GM12872 (cell line): ENCODE data around the gene SLC12A2.

Source experiments
- CTCF ChIP-seq: IDR thresholded peaks from 3 replicates; pipeline ENCODE4 v1.5.1; 2011; ENCODE audit warnings: low read depth, mild to moderate bottlenecking, low read length, moderate library complexity; ENCODE audit not compliant: insufficient read depth

Gene SLC12A2

DNA sequence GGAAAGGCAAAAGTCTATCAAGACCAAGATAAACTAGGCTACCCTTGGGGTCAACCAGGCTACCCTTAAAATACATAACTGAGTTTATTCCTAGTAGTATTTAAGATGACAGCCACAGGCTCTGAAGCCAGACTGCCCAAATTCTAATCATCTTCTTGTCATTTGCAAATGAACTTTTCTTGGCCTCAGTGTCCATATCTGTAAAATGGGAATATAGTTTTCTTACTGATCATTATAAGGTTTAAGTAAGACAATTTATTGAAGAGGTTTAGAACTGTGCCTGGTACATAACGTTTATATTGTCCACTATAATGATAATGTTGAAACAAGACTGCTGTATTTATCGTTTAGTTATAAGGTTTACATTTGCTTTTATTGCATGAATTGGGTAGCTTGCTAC lies 112.5 kb downstream of the SLC12A2 start:
- no peak for TF ChIP-seq CTCF

DNA sequence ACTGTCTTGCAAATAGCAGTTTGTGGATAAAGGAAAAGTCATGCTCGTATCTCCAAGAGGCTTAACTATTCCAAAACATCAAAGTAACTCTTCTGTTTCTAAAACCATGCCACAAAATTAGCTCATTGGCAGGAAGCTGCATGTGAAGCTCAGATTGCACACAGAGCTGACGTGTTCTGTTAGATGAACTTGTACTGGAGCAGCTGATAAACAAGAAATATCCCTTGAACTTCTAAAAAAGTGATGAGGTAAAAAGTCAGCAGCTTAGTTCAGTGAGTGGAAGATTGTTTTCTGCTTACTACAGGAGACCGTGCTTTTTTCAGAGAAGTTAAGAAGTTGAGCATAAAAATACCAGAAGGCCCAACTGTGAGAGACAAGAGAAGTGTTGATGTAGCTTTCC lies 113.2 kb downstream of the SLC12A2 start:
- TF ChIP-seq CTCF = no peak

GRCh38 chr5:128197896-128198522 lies 114.4 kb downstream of the SLC12A2 start:
- TF ChIP-seq CTCF = no peak

GRCh38 chr5:128199104-128199503 lies 115.5 kb downstream of the SLC12A2 start:
- no peak for TF ChIP-seq CTCF

- no peak for TF ChIP-seq CTCF
Observed at GRCh38 chr5:128199611-128200010, 116.0 kb downstream of the SLC12A2 start.

- peak; percentile 78 for TF ChIP-seq CTCF
Observed at GRCh38 chr5:128201065-128201926, 117.7 kb downstream of the SLC12A2 start.

DNA sequence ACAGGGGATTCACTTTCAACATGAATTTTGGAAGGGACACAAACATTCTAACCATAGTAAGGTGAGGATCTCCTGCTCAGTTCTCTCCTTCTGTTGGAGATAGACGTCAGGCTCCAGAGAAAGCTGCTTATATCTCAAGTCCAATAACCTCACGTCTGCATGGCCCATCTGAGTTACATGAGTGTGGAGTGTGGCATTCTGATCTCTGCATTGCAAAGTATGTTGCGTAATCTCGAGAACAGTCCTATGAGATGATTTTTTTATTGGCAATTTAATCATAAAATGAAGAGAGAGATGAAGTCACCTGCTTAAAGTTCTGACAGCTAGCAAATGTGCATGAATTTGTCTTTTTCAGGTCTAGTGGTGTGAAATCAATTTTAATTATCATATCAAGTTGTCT lies 118.8 kb downstream of the SLC12A2 start:
- no peak for TF ChIP-seq CTCF
